Endothelial cell of umbilical vein (primary cell): Measurements from ENCODE around the gene OR5B12. TPM values are rescaled to one million over a fixed set of nuclear protein-coding genes. Genes with fewer than 3 reads are reported as not detected.

Source experiments
- BruUV-seq: library from RNA; stranded (reverse); fragments of 400-500 nt; replicated peaks from 2 replicates; lab custom pipeline; 2021; lab: Mats Ljungman, UMichigan
- CTCF ChIA-PET: fragments of 300-600, 350-600 bp; sonication (Branson Sonifier 250); formaldehyde crosslinking; loops from one replicate; lab custom pipeline; 2021; ENCODE audit warnings: antibody characterized with exemption, inconsistent platforms; lab: Charles Lee
- POLR2A ChIA-PET: fragments of 300-600, 350-600 bp; sonication (Branson Sonifier 250); formaldehyde crosslinking; loops from one replicate; lab custom pipeline; 2021; ENCODE audit warnings: antibody characterized with exemption, inconsistent platforms; lab: Charles Lee
- DNase-seq: peaks from one replicate; pipeline ENCODE4 v3.0.0-alpha.2; 2011; ENCODE audit warnings: low read depth, low spot score
- FAIRE-seq: peaks from 2 replicates; lab custom pipeline; 2011; peaks lifted over from hg19 to GRCh38; lab: Jason Lieb, UNC
- H2AFZ ChIP-seq: 2 replicates; pipeline ENCODE4 v1.6.0; 2012; ENCODE audit warnings: low read depth, low read length, control low read depth, inconsistent platforms
- H3K27ac ChIP-seq: 2 replicates; pipeline ENCODE4 v1.5.1; 2011; ENCODE audit warnings: low read depth, mild to moderate bottlenecking, control low read depth, low read length, moderate library complexity; ENCODE audit not compliant: insufficient read depth
- H3K27me3 ChIP-seq, 2 experiments: 2 replicates each; pipeline versions ENCODE4 v1.6.0 to v1.6.1; 2011; ENCODE audit warnings: low read length in 2 of 2, mixed read lengths in 1 of 2; ENCODE audit not compliant: control insufficient read depth in 2 of 2, insufficient read depth in 2 of 2
- H3K36me3 ChIP-seq, 2 experiments: 2 replicates in 1 of 2; 3 replicates in 1 of 2; pipeline ENCODE4 v1.5.1; 2011; ENCODE audit warnings: low read length in 2 of 2, mild to moderate bottlenecking in 1 of 2, moderate library complexity in 1 of 2; ENCODE audit not compliant: control insufficient read depth in 2 of 2, insufficient read depth in 2 of 2; ENCODE audit errors: extremely low read depth in 1 of 2
- H3K4me1 ChIP-seq: 3 replicates; pipeline ENCODE4 v1.5.1; 2011; ENCODE audit warnings: mild to moderate bottlenecking, low read length; ENCODE audit not compliant: control insufficient read depth, insufficient read depth; ENCODE audit errors: extremely low read depth
- H3K4me2 ChIP-seq: 2 replicates; pipeline ENCODE4 v1.6.1; 2011; ENCODE audit warnings: low read length, control low read depth, mixed read lengths; ENCODE audit not compliant: insufficient read depth
- H3K4me3 ChIP-seq, 3 experiments: fragments of 200-600 bp in 1 of 3; sonication (generic), shearing (Covaris generic) in 1 of 3; replicated peaks in 1 of 3; 2 replicates each; pipeline ENCODE4 v1.5.1; 2011 to 2016; ENCODE audit warnings: control low read depth in 3 of 3, low read length in 3 of 3, mild to moderate bottlenecking in 2 of 3, inconsistent platforms in 1 of 3, low read depth in 1 of 3, moderate library complexity in 1 of 3; ENCODE audit not compliant: insufficient read depth in 1 of 3
- H3K79me2 ChIP-seq: 2 replicates; pipeline ENCODE4 v1.6.0; 2012; ENCODE audit warnings: low read length, inconsistent platforms; ENCODE audit not compliant: control insufficient read depth, insufficient read depth
- H3K9ac ChIP-seq: replicated peaks from 2 replicates; pipeline ENCODE3; 2011; ENCODE audit warnings: low read length, control low read depth; ENCODE audit not compliant: insufficient read depth; ENCODE audit errors: extremely low read depth
- H3K9me1 ChIP-seq: replicated peaks from 3 replicates; pipeline ENCODE4 v1.6.0; 2011; ENCODE audit warnings: mild to moderate bottlenecking, low read length; ENCODE audit not compliant: control insufficient read depth, insufficient read depth; ENCODE audit errors: extremely low read depth
- H3K9me3 ChIP-seq: replicated peaks from 2 replicates; pipeline ENCODE4 v1.5.1; 2012; ENCODE audit warnings: low read length, inconsistent platforms; ENCODE audit not compliant: control insufficient read depth, insufficient read depth
- H4K20me1 ChIP-seq: replicated peaks from 2 replicates; pipeline ENCODE3; 2011; ENCODE audit warnings: mild to moderate bottlenecking, low read length; ENCODE audit not compliant: control insufficient read depth, insufficient read depth; ENCODE audit errors: extremely low read depth
- CTCF ChIP-seq, 2 donors: IDR thresholded peaks; 1 replicate in 1 of 2; 2 replicates in 1 of 2; pipeline ENCODE4 v1.5.1; 2011; ENCODE audit warnings: low read length in 2 of 2, mild to moderate bottlenecking in 2 of 2, moderate library complexity in 2 of 2, control low read depth in 1 of 2, inconsistent platforms in 1 of 2, low read depth in 1 of 2; ENCODE audit not compliant: insufficient read depth in 1 of 2; ENCODE audit errors: extremely low read depth in 1 of 2
- EZH2 ChIP-seq: IDR thresholded peaks from 2 replicates; pipeline ENCODE4 v1.6.1; 2012; ENCODE audit warnings: borderline replicate concordance, low read depth, mild to moderate bottlenecking, moderate library complexity, low read length, inconsistent platforms; ENCODE audit not compliant: severe bottlenecking
- FOS ChIP-seq: IDR thresholded peaks from 2 replicates; pipeline ENCODE4 v1.6.1; 2011; ENCODE audit warnings: mild to moderate bottlenecking, low read length, moderate library complexity, borderline replicate concordance; ENCODE audit not compliant: insufficient read depth
- GATA2 ChIP-seq: IDR thresholded peaks from 2 replicates; pipeline ENCODE4 v1.7.0; 2011; ENCODE audit warnings: low read depth, mild to moderate bottlenecking, moderate library complexity, mixed read lengths, low read length; ENCODE audit not compliant: insufficient read length, insufficient read depth
- JUN ChIP-seq: IDR thresholded peaks from 2 replicates; pipeline ENCODE4 v1.6.1; 2011; ENCODE audit warnings: borderline replicate concordance, low read depth; ENCODE audit not compliant: insufficient read length, insufficient read depth
- MYC ChIP-seq: IDR thresholded peaks from one replicate; pipeline ENCODE4 v1.6.1; 2011; ENCODE audit warnings: mild to moderate bottlenecking, low read depth, low read length
- POLR2A ChIP-seq: IDR thresholded peaks from 2 replicates; pipeline ENCODE4 v1.6.1; 2012; ENCODE audit warnings: low read depth, mild to moderate bottlenecking, control low read depth, low read length
- POLR2AphosphoS5 ChIP-seq: IDR thresholded peaks from 2 replicates; pipeline ENCODE4 v1.6.1; 2012; ENCODE audit warnings: low read depth, mild to moderate bottlenecking, control low read depth, low read length, moderate library complexity; ENCODE audit not compliant: insufficient read depth
- dilution Hi-C: fragments of 300-500 bp; cut with MboI; formaldehyde crosslinking; loops from one replicate; pipeline ENCODE4 v1.15.0; 2019; ENCODE audit warnings: low sequenced_read_pairs; ENCODE audit not compliant: extremely low pct_ligation_motif_present
- intact Hi-C: fragments of 100-400 bp; cut with micrococcal nuclease; formaldehyde crosslinking; loops from one replicate; pipeline ENCODE4 v1.10.0; 2022
- polyA plus RNA-seq, 4 experiments: library from polyadenylated mRNA; depleted of rRNA in 3 of 4; stranded (reverse) in 3 of 4; unstranded in 1 of 4; fragments of >200 nt; gene quantifications; 2 replicates each; pipeline versions ENCODE4 v1.2.1 to v1.2.3, GENCODE V29; 2011 to 2012; ENCODE audit warnings: missing spikeins in 1 of 4
- total RNA-seq: library from RNA; stranded (reverse); gene quantifications from 2 replicates; pipeline ENCODE4 v1.2.3, GENCODE V29; 2021
- TF ChIP-seq, protein P1 (sequence below): IDR thresholded peaks from 2 replicates; pipeline ENCODE4 v1.6.1; 2011; ENCODE audit not compliant: insufficient read depth, insufficient read length

OR5B12 gene
- total and polyA plus RNA-seq, 2 donors (not counting 3 experiments of a cell fraction or from before 2014, with no cell fraction given) = not detected

DNA sequence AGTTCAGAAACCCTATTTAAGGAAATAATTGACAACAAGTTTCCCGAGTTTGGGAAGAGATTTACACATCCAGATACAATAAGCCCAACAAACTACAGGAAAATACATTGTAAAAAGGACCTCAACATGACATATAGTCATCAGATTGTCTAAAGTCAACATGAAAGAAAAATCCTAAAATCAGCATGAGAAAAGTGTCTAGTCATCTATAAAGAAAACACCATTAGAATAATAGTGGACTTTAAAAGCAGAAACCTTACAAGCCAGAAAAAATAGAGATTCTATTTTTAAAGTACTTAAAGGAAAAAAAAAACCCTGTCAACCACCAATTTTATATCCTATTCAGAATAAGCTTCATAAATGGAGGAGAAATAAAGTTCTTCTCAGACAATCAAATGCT lies 12.8 kb downstream of the OR5B12 start:
- intact Hi-C loops (no loop called here), dilution Hi-C loops (no loop called here)
- H3K79me2 ChIP-seq = no peaks in the 10 kb centered on the region
- H2AFZ ChIP-seq = no peak overlapping the region
- H3K27me3 ChIP-seq = no peaks in the 10 kb centered on the region
- no peak overlapping the region for H3K27ac ChIP-seq
- H3K4me3 ChIP-seq = no peak overlapping the region
- TF ChIP-seq, protein P1, sequence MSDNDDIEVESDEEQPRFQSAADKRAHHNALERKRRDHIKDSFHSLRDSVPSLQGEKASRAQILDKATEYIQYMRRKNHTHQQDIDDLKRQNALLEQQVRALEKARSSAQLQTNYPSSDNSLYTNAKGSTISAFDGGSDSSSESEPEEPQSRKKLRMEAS = no peak
- no peak for TF ChIP-seq EZH2
- TF ChIP-seq POLR2A = no peak
- TF ChIP-seq JUN = no peak
- no peak for TF ChIP-seq CTCF (IDR thresholded peaks at IDR 0.05; ENCODE audit: extremely low read depth in 1 of 2, insufficient read depth in 1 of 2, low read depth in 1 of 2, low read length in 2 of 2)
- TF ChIP-seq FOS = no peak
- TF ChIP-seq POLR2AphosphoS5 = no peak
- no peak for TF ChIP-seq GATA2
- no peak for TF ChIP-seq MYC
- no peaks in the 10 kb centered on the region for H3K9me3 ChIP-seq
- H3K4me2 ChIP-seq = no peak overlapping the region
- POLR2A ChIA-PET = no interaction called here
- H3K9ac ChIP-seq = no peak overlapping the region
- H4K20me1 ChIP-seq = no peaks in the 10 kb centered on the region
- no peaks in the 10 kb centered on the region for H3K9me1 ChIP-seq
- FAIRE-seq (no peak), DNase-seq (no peak)
- CTCF ChIA-PET = no interaction called here
- H3K36me3 ChIP-seq = no peaks in the 10 kb centered on the region
- no TSS peak for BruUV-seq
- H3K4me1 ChIP-seq = no peaks in the 10 kb centered on the region
